Smooth muscle cell (in vitro differentiated cells): Measurements from ENCODE around the gene CNTN4. TPM values are rescaled to one million over a fixed set of nuclear protein-coding genes. Genes with fewer than 3 reads are reported as not detected.
A peak's percentile ranks its signal among the peaks of the same experiment; 100 is the strongest.

Experiments
- DNase-seq: peaks from one replicate; lab custom pipeline; 2025; ENCODE audit not compliant: unreplicated experiment; lab: John Stamatoyannopoulos, UW
- H2AFZ ChIP-seq: fragments of 200-600 bp; sonication (generic); 2 replicates; pipeline ENCODE4 v1.6.0; 2016; ENCODE audit warnings: antibody characterized with exemption, low read depth, mild to moderate bottlenecking
- H3F3A ChIP-seq: fragments of 200-600 bp; sonication (generic); 2 replicates; pipeline ENCODE4 v1.6.0; 2017; ENCODE audit warnings: antibody characterized with exemption, low read depth
- H3K27ac ChIP-seq: fragments of 200-600 bp; sonication (generic); 2 replicates; pipeline ENCODE4 v1.5.1; 2016; ENCODE audit warnings: low read depth, mild to moderate bottlenecking
- H3K27me3 ChIP-seq: fragments of 200-600 bp; sonication (generic); 2 replicates; pipeline ENCODE4 v1.6.1; 2016; ENCODE audit warnings: low read depth, mild to moderate bottlenecking
- H3K36me3 ChIP-seq: fragments of 200-600 bp; sonication (generic); 2 replicates; pipeline ENCODE4 v1.5.1; 2016; ENCODE audit warnings: low read depth
- H3K4me1 ChIP-seq: fragments of 200-600 bp; sonication (generic); 2 replicates; pipeline ENCODE4 v1.5.1; 2016; ENCODE audit warnings: low read depth
- H3K4me2 ChIP-seq: fragments of 200-600 bp; sonication (generic); 2 replicates; pipeline ENCODE4 v1.6.0; 2016; ENCODE audit warnings: mild to moderate bottlenecking
- H3K4me3 ChIP-seq: fragments of 200-600 bp; sonication (generic); 2 replicates; pipeline ENCODE4 v1.5.1; 2016; ENCODE audit warnings: mild to moderate bottlenecking
- H3K79me2 ChIP-seq: fragments of 200-600 bp; sonication (generic); 2 replicates; pipeline ENCODE4 v1.6.0; 2016; ENCODE audit warnings: low read depth, mild to moderate bottlenecking
- H3K9ac ChIP-seq: fragments of 200-600 bp; sonication (generic); 2 replicates; pipeline ENCODE4 v1.6.0; 2016; ENCODE audit warnings: low read depth
- H3K9me3 ChIP-seq: fragments of 200-600 bp; sonication (generic); replicated peaks from 2 replicates; pipeline ENCODE4 v1.5.1; 2016; ENCODE audit warnings: low read depth
- H4K20me1 ChIP-seq: fragments of 200-600 bp; sonication (generic); 2 replicates; pipeline ENCODE4 v1.6.0; 2016; ENCODE audit warnings: low read depth
- CTCF ChIP-seq: fragments of 200-600 bp; sonication (generic); IDR thresholded peaks from 2 replicates; pipeline ENCODE4 v1.5.1; 2017; ENCODE audit warnings: borderline replicate concordance, mild to moderate bottlenecking, antibody characterized with exemption; ENCODE audit not compliant: insufficient read depth, poor library complexity, severe bottlenecking
- WGBS: methylation state at CpG from one replicate; pipeline ENCODE4 v1.1.7; 2016; ENCODE audit warnings: low lambda C conversion rate; 5-methylcytosine and 5-hydroxymethylcytosine counted together
- polyA plus RNA-seq: library from polyadenylated mRNA; unstranded; fragments of >200 nt; fragmentation: Nextera tagmentation; extraction: Ambion mirVana; gene quantifications from 2 replicates; pipeline ENCODE4 v1.2.1, GENCODE V29; 2016
- total RNA-seq: library from RNA; depleted of rRNA; stranded (reverse); fragments of >200 nt; gene quantifications from 2 replicates; pipeline ENCODE4 v1.2.3, GENCODE V29; 2014

Gene CNTN4
- total and polyA plus RNA-seq, 2 experiments from 2014 or later = 12.1 to 15.8 TPM

DNA sequence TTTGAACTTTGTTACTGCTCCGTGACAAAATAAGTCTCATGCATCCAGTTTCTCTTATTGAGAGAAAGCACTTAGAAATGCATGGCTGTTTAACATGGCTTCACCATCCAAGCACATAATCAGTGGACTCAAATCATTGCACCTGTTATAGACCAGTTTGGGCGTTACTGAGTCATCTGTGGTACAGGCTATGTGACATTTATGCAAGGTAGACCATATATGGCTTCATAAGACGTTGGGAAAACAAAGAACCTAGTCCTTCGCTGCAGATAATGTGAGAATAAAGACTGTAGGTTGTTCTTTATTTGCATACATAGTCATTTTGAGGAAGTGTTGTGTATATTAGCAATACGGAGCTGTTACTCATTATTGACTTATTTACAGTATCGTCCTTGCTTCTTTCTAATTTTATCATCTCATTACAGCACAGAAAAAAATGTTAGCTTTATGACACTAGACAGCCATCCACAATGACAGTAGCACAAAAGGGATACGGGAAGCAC is 636.8 kb downstream of the CNTN4 start:
- no peak for DNase-seq
- 81% methylated on average over 7 of the region's 7 CpGs for WGBS
- no peak overlapping the region for H3K9ac ChIP-seq
- no peaks in the 10 kb centered on the region for H3K36me3 ChIP-seq
- no peak overlapping the region for H3K27ac ChIP-seq
- H3K4me2 ChIP-seq = no peak overlapping the region
- H4K20me1 ChIP-seq = no peaks in the 10 kb centered on the region
- no peaks in the 10 kb centered on the region for H3K9me3 ChIP-seq
- H3K79me2 ChIP-seq = no peaks in the 10 kb centered on the region
- no peaks in the 10 kb centered on the region for H3K4me1 ChIP-seq
- H2AFZ ChIP-seq = no peak overlapping the region
- H3K27me3 ChIP-seq = no peaks in the 10 kb centered on the region
- H3K4me3 ChIP-seq = no peak overlapping the region
- TF ChIP-seq CTCF = no peak
- no peaks in the 10 kb centered on the region for H3F3A ChIP-seq

DNA sequence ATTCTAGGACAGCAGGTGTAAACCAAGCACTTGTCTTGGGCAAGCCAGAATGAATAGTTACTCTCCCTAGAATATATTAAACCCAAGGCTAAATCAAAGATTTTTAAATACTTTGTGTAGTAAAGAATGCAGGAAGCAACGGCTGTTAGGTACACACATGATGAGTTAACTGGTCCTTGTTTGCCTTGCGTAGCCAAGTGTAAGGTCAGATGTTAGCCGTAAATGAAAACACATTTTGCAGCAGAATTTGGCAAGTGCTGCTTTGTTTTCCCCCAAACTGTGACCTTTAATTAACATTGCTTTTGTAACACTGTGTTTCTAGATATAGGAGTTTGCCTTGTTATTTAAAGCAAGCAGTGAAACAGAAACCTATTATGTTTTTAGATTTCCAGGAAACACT is 642.9 kb downstream of the CNTN4 start:
- 91% methylated on average over 3 of the region's 3 CpGs for WGBS
- H3K4me1 ChIP-seq = no peaks in the 10 kb centered on the region

DNA sequence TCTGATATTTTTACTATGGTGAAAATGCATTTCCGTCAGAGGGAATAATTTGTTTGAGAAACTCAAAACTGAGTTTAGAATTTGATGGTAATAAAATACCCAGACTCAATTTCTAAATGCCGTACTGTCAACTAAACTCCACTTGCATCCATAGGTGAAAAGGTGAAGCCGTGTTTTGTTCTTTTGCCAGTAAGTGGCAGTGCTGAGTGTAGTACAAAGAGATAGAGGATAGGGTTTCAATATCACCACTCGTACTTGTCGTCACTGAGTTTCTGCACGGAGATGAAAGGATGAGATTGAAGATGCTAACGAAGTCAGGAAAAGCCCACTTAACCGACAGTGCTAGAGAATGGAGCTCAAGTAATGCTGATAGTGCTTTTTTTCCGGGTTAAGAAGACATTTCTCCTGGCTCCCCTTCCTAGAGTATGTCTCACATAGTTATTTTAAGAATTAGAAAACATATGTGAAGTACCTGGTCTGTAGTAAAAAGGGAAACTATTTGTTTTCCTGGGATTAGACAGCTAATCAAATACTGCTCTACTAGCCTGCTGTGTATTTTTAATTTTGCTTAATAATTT is 666.4 kb downstream of the CNTN4 start:
- TF ChIP-seq CTCF = peak; percentile 20
- WGBS = 18% methylated on average over 9 of the region's 9 CpGs
- peaks cover 5% of the 10 kb centered on the region for H3F3A ChIP-seq
- no peak overlapping the region for H3K27ac ChIP-seq
- no peak overlapping the region for H3K4me3 ChIP-seq
- no peaks in the 10 kb centered on the region for H4K20me1 ChIP-seq
- no peak overlapping the region for H2AFZ ChIP-seq
- H3K9ac ChIP-seq = no peak overlapping the region
- no peaks in the 10 kb centered on the region for H3K9me3 ChIP-seq
- no peak for DNase-seq
- H3K4me1 ChIP-seq = peaks cover under 1% of the 10 kb centered on the region
- H3K27me3 ChIP-seq = no peaks in the 10 kb centered on the region
- H3K36me3 ChIP-seq = no peaks in the 10 kb centered on the region
- no peaks in the 10 kb centered on the region for H3K79me2 ChIP-seq
- peak overlapping the region; percentile 66 for H3K4me2 ChIP-seq

More for the DNA sequence above, 642.9 kb downstream of the CNTN4 start:
- Histone ChIP-seq H4K20me1 (no peaks in the 10 kb centered on the region), H3K27ac (no peak overlapping the region), H2AFZ (no peak overlapping the region), H3K27me3 (no peaks in the 10 kb centered on the region), H3K4me2 (no peak overlapping the region), H3K79me2 (no peaks in the 10 kb centered on the region), H3K9me3 (no peaks in the 10 kb centered on the region), H3K9ac (no peak overlapping the region), H3K4me3 (no peak overlapping the region), H3K36me3 (no peaks in the 10 kb centered on the region), H3F3A (no peaks in the 10 kb centered on the region)
- DNase-seq = no peak
- no peak for TF ChIP-seq CTCF

DNA sequence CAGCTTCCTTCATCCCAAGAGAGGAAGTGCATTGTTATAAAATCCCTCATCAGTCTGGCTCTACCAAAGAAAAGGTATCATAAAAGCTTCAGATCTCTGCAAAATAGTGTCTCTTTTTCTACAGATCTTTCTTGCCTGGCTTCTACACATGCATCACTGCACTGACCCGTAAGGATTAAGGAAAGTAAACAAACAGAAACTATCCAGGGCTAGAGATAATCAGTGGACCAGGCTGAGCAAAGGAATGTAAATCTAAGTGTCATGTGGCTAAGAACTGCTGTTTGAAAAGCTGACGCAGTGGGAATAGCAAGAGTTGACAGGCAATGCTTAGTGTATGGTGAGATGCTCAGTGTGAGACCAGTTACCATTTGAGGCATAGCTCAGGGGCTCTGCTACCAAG is 671.8 kb downstream of the CNTN4 start:
- H3K4me2 ChIP-seq = no peak overlapping the region
- DNase-seq = no peak
- WGBS = 3% methylated on average over 2 of the region's 2 CpGs

More for the DNA sequence above, 671.8 kb downstream of the CNTN4 start:
- Histone ChIP-seq H3K79me2 (no peaks in the 10 kb centered on the region), H3K27ac (peak overlapping the region; percentile 31), H3K9me3 (no peaks in the 10 kb centered on the region), H3K36me3 (no peaks in the 10 kb centered on the region), H4K20me1 (no peaks in the 10 kb centered on the region), H3K4me1 (peaks cover 14% of the 10 kb centered on the region), H3F3A (peaks cover 5% of the 10 kb centered on the region), H3K9ac (no peak overlapping the region), H3K4me3 (no peak overlapping the region), H2AFZ (no peak overlapping the region), H3K27me3 (no peaks in the 10 kb centered on the region)
- no peak for TF ChIP-seq CTCF
